Activated naive CD8-positive, alpha-beta T cell treated with anti-CD3 and anti-CD28 coated beads, Interleukin-2, amount 50 U/mL, for 16 hours (primary cell): Measurements from ENCODE around the gene TMEFF2.

Experiments used
- DNase-seq: peaks from one replicate; pipeline ENCODE4 v3.0.0-alpha.2; 2020; ENCODE audit warnings: low read depth, low spot score

TMEFF2 gene

GRCh38 chr2:192013211-192013610, 181.5 kb downstream of the TMEFF2 start:
- DNase-seq = no peak

DNA sequence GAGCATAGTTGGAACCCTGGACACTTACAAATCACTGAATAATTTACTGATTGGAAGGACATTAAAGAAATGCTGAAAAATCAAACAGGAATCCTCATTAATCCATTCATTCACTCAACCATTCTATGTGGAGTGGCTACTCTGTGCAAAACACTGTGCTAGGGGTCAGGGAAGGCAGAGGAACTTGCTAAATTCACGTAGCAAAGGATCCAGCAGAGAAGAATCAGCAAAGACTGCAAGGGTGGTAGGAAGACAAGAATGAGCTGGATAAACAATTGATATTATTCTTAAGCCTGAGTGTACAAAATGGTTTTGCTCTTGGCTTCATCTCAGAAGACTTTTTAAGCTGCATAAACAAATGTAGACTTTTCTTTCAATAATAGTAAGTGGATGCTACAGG, 183.5 kb downstream of the TMEFF2 start:
- no peak for DNase-seq

DNA sequence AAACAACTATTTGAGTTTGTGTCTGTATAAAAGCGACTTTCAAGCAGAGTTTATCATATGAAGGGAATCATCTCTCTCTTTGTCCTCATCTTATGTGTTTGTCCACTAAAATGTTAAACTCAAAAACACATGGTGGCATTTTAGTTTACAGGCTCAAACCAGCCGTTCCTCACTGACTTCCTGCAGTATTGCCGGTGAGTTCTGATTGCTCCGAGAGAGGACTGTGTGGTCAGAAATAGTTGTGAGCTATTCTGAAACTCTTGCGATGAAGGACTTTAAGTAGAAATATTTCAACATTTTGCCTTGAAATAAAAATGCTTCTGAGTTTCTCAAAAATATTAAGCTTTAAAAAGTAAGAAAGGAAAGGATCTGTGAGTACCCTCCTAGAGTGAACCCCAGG, 184.7 kb downstream of the TMEFF2 start:
- DNase-seq = no peak

DNA sequence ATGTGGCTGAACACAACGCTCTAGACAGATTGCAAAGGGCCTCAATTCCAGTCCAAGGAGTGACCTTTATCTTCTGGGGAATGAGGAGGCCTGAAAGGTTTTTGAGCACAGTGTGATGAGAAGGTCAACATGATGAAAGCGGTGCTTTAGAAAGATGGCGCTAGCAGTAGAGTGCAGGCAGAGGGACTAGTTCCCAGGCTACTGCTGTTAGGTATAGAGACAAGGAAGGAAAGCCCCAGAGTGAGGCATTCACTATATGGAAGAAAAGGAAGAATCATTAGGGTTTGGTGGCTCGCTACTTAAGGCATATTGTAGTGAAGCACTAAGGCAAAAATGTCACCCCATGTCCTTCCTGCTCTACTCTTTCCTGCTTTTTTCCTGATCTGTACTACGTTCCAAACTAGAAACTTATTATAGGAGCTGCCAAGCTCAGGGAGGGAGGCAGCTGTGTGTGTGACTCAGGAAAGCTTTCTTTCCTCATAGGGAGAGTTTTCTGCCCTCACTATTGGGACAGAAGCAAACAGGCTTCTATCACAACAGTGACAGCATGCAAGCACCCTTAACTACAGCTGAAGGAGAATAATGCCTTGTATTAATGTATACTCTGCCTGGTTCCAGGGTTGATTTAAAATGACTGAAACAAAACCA, 187.0 kb downstream of the TMEFF2 start:
- no peak for DNase-seq

GRCh38 chr2:192005211-192005610, 189.5 kb downstream of the TMEFF2 start:
- DNase-seq = no peak

DNA sequence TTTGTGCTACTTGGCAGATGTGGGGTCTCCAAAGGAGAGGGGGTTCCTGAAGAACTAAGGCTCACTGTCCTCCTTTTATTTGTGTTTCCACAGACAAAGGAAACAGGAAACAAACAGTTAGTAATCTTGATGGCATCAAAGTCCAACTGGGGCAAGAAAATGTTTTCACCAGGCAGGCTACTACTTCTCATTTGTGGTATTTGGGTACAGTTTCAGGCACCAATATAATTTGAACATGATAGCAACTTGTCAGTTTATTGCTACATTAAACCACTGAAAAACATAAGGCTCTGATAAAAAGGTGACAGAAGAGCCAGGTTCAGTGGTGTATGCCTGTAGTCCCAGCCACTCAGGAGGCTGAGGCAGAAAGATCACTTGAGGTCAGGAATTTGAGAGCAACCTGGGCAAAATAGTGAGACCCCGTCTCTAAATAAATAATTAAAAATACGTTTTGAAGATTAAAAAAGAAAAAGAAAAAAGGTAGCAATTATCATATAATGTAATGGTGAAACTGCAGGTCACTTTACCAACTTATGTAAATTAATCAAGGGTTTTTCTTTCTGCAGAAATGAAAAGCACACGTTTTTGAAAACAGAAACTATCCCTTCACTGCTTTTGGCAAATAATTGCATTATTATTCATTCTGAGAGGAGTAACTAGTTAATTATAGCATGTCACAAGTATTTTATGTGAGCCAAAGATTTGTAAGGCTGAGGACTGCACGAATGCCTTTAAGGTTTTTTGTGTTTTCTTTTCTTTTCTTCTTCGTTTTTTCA, 190.4 kb downstream of the TMEFF2 start:
- DNase-seq = no peak

DNA sequence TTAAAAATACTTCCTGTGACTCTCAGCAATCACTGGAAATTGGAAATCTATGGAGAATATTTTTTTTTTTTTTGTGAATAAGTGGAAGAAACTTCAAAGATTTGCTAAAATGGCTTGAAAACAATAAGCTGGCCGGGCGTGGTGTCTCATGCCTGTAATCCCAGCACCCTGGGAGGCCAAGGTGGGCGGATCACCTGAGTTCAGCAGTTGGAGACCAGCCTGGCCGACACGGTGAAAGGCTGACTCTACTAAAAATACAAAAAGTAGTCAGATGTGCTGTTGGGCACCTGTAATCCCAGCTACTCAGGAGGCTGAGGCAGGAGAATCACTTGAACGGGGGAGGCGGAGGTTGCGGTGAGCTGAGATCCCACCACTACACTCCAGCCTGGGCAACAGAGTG, 192.3 kb downstream of the TMEFF2 start:
- DNase-seq = no peak

GRCh38 chr2:192000196-192000980, 194.3 kb downstream of the TMEFF2 start:
- no peak for DNase-seq

GRCh38 chr2:191999101-191999841, 195.5 kb downstream of the TMEFF2 start:
- no peak for DNase-seq

GRCh38 chr2:191995285-191995684, 199.4 kb downstream of the TMEFF2 start:
- no peak for DNase-seq

- DNase-seq = no peak
Observed at GRCh38 chr2:191994749-191995148, 200.0 kb downstream of the TMEFF2 start.

- no peak for DNase-seq
Observed at GRCh38 chr2:191991442-191991841, 203.3 kb downstream of the TMEFF2 start.

DNA sequence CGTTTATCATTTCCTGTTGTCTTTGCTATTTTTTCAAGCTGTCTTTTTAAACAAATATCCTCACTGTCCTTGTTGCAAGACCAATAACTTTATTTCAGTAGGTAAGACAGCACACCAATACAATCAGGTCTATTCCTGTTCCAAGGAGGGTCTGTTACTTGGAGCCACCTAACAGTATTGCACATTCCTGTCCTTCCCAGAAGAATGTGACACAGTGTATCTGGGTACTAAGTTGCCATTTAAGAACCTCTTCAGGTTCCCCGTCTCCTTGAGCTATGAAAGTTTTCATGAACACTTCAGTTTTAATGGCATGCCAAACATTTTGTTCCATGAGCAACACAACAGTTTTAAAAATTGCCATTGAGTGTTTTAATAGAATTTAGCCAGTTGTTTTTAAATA, 209.0 kb downstream of the TMEFF2 start:
- no peak for DNase-seq

DNA sequence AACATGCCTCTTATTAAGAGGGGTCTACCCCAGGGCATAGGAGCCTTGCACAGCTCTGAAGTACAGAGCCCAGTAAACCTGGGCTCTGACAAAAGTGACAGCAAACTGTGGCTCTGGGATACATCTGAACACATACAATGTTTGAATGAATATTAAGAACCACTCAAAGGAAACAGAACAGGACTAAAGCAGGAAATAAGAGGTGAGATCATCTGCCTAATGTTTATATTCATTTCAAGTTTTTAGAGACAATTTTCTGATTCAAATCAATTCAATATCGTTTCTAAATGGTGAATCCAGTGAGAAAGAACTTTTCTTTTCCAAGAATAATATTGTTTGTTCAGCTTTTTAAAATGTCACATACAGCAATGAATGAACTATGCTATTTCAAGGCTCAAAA, 211.1 kb downstream of the TMEFF2 start:
- DNase-seq = no peak

GRCh38 chr2:191983186-191983585, 211.5 kb downstream of the TMEFF2 start:
- no peak for DNase-seq

GRCh38 chr2:191981706-191982105, 213.0 kb downstream of the TMEFF2 start:
- no peak for DNase-seq

- DNase-seq = no peak
Observed at GRCh38 chr2:191980483-191980882, 214.2 kb downstream of the TMEFF2 start.

GRCh38 chr2:191979221-191979730, 215.5 kb downstream of the TMEFF2 start:
- no peak for DNase-seq

- DNase-seq = no peak
Observed at GRCh38 chr2:191977754-191978153, 217.0 kb downstream of the TMEFF2 start.

- no peak for DNase-seq
Observed at GRCh38 chr2:191976436-191976835, 218.3 kb downstream of the TMEFF2 start.

- no peak for DNase-seq
Observed at GRCh38 chr2:191974676-191975075, 220.1 kb downstream of the TMEFF2 start.

DNA sequence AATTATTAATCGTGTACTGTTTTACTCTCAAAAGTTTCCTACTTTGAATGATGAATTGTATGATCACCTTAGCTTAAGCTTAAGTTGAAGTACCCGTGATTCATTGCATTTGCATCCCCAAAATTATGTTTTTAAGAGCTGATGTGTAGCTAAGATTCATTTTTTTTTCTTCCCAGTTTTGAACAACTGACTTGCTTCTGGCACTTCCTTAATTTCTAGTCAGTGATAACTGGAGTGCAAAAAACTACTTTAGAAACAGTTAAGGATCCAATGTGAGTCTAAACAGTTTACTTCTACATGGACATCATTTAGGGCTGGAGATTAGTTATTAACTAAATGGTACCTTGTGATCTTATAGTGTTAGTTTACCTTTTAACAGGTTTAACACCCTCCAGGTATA, 223.9 kb downstream of the TMEFF2 start:
- DNase-seq = no peak
